ENCODE data around the gene FASTKD3. TPM values are rescaled to one million over a fixed set of nuclear protein-coding genes. Genes with fewer than 3 reads are reported as not detected.

FASTKD3 gene
- total and polyA plus RNA-seq, 7 donors = 3.0 to 23.4 (median 10.3) TPM

GRCh38 chr5:7811715-7812114 is 57.1 kb downstream of the FASTKD3 start:
- 34 to 48% methylated on average over 5 of the region's 5 CpGs for WGBS, 2 donors
- peaks cover 0 to 10% (median 7%) of the 10 kb centered on the region in 4 donors for H3K4me1 ChIP-seq
- no peak overlapping the region for H3K4me3 ChIP-seq
- H3K9me3 ChIP-seq = no peaks in the 10 kb centered on the region
- no peaks in the 10 kb centered on the region for H3K36me3 ChIP-seq
- TF ChIP-seq POLR2A (IDR thresholded peaks at IDR 0.05) (no peak), EP300 (IDR thresholded peaks at IDR 0.05) (no peak), POLR2AphosphoS5 (IDR thresholded peaks at IDR 0.05) (no peak), CTCF (IDR thresholded peaks at IDR 0.05) (no peak)
- H3K27ac ChIP-seq = no peak overlapping the region
- no peak for DNase-seq
- intact Hi-C loops (cut with DNase I) = loop anchor here (10.0 kb wide), 1 partner anchor 1047 kb away; no protein-coding TSS in a partner anchor
- H3K27me3 ChIP-seq = no peaks in the 10 kb centered on the region

Other genes starting within 250 kb of the FASTKD3 start
- gene CFAP90, start 17.9 kb downstream of the FASTKD3 start, total RNA-seq = under 1 TPM in 1 of 4 donors, not detected in 3; 0.81 TPM
- gene CFAP90, start 17.9 kb downstream of the FASTKD3 start, polyA plus RNA-seq = under 1 TPM in 1 of 3 donors, not detected in 2; 0.04 TPM
- gene MTRR, start 117 bp upstream of the FASTKD3 start, total RNA-seq = 10 to 100 TPM; 44.4 to 50.4 (median 49.9) TPM
- 10 to 100 TPM; 13.8 to 22.5 (median 17.3) TPM for gene MTRR, start 117 bp upstream of the FASTKD3 start, polyA plus RNA-seq